ENCODE measurements around the gene PLD3. TPM values are rescaled to one million over a fixed set of nuclear protein-coding genes. Genes with fewer than 3 reads are reported as not detected.

The PLD3 gene
- total RNA-seq, 1 experiment from 2014 or later = 310 TPM

DNA sequence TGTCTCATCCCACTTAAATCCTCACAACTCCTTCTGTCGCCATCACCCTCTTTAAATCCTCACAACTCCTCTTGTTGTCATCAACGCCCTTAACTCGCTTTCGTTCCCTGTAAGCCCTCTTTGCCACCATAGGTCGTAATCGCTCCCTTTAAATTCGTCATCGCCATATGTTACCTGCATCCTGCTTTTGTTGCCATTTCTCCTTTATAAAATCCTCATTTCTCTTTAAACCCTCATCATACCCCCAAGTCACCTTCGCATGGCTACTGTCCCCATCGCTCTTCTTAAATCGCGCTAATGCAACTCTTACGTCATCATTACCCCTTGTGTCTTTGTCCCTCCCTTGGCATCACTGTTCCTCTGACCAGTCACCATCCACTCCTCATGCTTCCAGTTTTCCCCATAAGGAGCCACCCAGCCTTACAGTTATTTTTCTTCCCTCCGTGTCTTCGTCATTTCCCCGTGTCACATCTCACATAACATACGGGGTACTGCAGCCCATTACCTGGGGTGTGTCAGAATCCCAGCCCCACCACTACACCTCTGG lies 539 bp downstream of the PLD3 start:
- TF ChIP-seq, protein P1, sequence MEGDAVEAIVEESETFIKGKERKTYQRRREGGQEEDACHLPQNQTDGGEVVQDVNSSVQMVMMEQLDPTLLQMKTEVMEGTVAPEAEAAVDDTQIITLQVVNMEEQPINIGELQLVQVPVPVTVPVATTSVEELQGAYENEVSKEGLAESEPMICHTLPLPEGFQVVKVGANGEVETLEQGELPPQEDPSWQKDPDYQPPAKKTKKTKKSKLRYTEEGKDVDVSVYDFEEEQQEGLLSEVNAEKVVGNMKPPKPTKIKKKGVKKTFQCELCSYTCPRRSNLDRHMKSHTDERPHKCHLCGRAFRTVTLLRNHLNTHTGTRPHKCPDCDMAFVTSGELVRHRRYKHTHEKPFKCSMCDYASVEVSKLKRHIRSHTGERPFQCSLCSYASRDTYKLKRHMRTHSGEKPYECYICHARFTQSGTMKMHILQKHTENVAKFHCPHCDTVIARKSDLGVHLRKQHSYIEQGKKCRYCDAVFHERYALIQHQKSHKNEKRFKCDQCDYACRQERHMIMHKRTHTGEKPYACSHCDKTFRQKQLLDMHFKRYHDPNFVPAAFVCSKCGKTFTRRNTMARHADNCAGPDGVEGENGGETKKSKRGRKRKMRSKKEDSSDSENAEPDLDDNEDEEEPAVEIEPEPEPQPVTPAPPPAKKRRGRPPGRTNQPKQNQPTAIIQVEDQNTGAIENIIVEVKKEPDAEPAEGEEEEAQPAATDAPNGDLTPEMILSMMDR (conservative IDR thresholded peaks at IDR 0.05; ENCODE audit: low read depth, low read length) = no peak
- no peak for TF ChIP-seq EZH2 (IDR thresholded peaks at IDR 0.05; ENCODE audit: borderline replicate concordance, low read depth, low read length, poor library complexity, severe bottlenecking)
- POLR2A ChIA-PET (ENCODE audit: low non-redundant PET) = no interaction called here
- Histone ChIP-seq H3K4me3 (ENCODE audit: low read depth, low read length, poor library complexity, severe bottlenecking) (peak overlapping the region; percentile 86), H3K4me1 (ENCODE audit: insufficient read depth, low read length, poor library complexity, severe bottlenecking) (peaks cover 10% of the 10 kb centered on the region), H3K27me3 (replicated peaks; ENCODE audit: insufficient read depth, low read depth, low read length, poor library complexity) (no peaks in the 10 kb centered on the region), H3K36me3 (ENCODE audit: insufficient read depth, low read length, poor library complexity, severe bottlenecking) (no peaks in the 10 kb centered on the region), H3K9me3 (ENCODE audit: low read depth, low read length, poor library complexity, severe bottlenecking) (no peaks in the 10 kb centered on the region), H3K27ac (ENCODE audit: low read depth, low read length, poor library complexity, severe bottlenecking) (peak overlapping the region; percentile 66)
- intact Hi-C loops (cut with micrococcal nuclease; ENCODE audit: unreplicated experiment) = no loop called here
- TSS peak; percentile 80 for BruUV-seq (replicated peaks)
- CTCF ChIA-PET = interaction anchor here (0.7 to 1.4 kb wide), 2 partner anchors 44 to 505 kb away, joined by 15 read pairs; no protein-coding TSS in a partner anchor
- peak; percentile 49 for DNase-seq (ENCODE audit: low spot score)

GRCh38 chr19:40355975-40356680 lies 7.6 kb downstream of the PLD3 start:
- ChIA-PET CTCF (no interaction called here), POLR2A (ENCODE audit: low non-redundant PET) (no interaction called here)
- Histone ChIP-seq H3K27me3 (replicated peaks; ENCODE audit: insufficient read depth, low read depth, low read length, poor library complexity) (no peaks in the 10 kb centered on the region), H3K27ac (ENCODE audit: low read depth, low read length, poor library complexity, severe bottlenecking) (no peak overlapping the region), H3K4me3 (ENCODE audit: low read depth, low read length, poor library complexity, severe bottlenecking) (no peak overlapping the region), H3K36me3 (ENCODE audit: insufficient read depth, low read length, poor library complexity, severe bottlenecking) (no peaks in the 10 kb centered on the region), H3K9me3 (ENCODE audit: low read depth, low read length, poor library complexity, severe bottlenecking) (no peaks in the 10 kb centered on the region), H3K4me1 (ENCODE audit: insufficient read depth, low read length, poor library complexity, severe bottlenecking) (no peaks in the 10 kb centered on the region)
- TF ChIP-seq, protein P1 (conservative IDR thresholded peaks at IDR 0.05; ENCODE audit: low read depth, low read length) = no peak
- TF ChIP-seq EZH2 (IDR thresholded peaks at IDR 0.05; ENCODE audit: borderline replicate concordance, low read depth, low read length, poor library complexity, severe bottlenecking) = no peak
- no peak for DNase-seq (ENCODE audit: low spot score)
- intact Hi-C loops (cut with micrococcal nuclease; ENCODE audit: unreplicated experiment) = no loop called here
- BruUV-seq (replicated peaks) = no TSS peak

GRCh38 chr19:40356681-40357595 lies 8.4 kb downstream of the PLD3 start:
- no peak for TF ChIP-seq EZH2 (IDR thresholded peaks at IDR 0.05; ENCODE audit: borderline replicate concordance, low read depth, low read length, poor library complexity, severe bottlenecking)
- TF ChIP-seq, protein P1 (conservative IDR thresholded peaks at IDR 0.05; ENCODE audit: low read depth, low read length) = no peak
- Histone ChIP-seq H3K4me1 (ENCODE audit: insufficient read depth, low read length, poor library complexity, severe bottlenecking) (no peaks in the 10 kb centered on the region), H3K36me3 (ENCODE audit: insufficient read depth, low read length, poor library complexity, severe bottlenecking) (no peaks in the 10 kb centered on the region), H3K27me3 (replicated peaks; ENCODE audit: insufficient read depth, low read depth, low read length, poor library complexity) (no peaks in the 10 kb centered on the region), H3K27ac (ENCODE audit: low read depth, low read length, poor library complexity, severe bottlenecking) (no peak overlapping the region), H3K9me3 (ENCODE audit: low read depth, low read length, poor library complexity, severe bottlenecking) (no peaks in the 10 kb centered on the region), H3K4me3 (ENCODE audit: low read depth, low read length, poor library complexity, severe bottlenecking) (no peak overlapping the region)
- intact Hi-C loops (cut with micrococcal nuclease; ENCODE audit: unreplicated experiment) = no loop called here
- ChIA-PET CTCF (no interaction called here), POLR2A (ENCODE audit: low non-redundant PET) (no interaction called here)
- BruUV-seq (replicated peaks) = no TSS peak
- peak; percentile 48 for DNase-seq (ENCODE audit: low spot score)
